ENCODE data around the gene BCO1. TPM values are rescaled to one million over a fixed set of nuclear protein-coding genes. Genes with fewer than 3 reads are reported as not detected.

The BCO1 gene
- total and polyA plus RNA-seq, 12 donors, result 0.03 TPM; not detected in 11

- no peaks in the 10 kb centered on the region for H3K36me3 ChIP-seq (replicated peaks in 1 of 2)
- no peaks in the 10 kb centered on the region for H3K9me3 ChIP-seq (replicated peaks in 1 of 3)
- no peak for TF ChIP-seq POLR2A (IDR thresholded peaks at IDR 0.05)
- TF ChIP-seq, protein P1, sequence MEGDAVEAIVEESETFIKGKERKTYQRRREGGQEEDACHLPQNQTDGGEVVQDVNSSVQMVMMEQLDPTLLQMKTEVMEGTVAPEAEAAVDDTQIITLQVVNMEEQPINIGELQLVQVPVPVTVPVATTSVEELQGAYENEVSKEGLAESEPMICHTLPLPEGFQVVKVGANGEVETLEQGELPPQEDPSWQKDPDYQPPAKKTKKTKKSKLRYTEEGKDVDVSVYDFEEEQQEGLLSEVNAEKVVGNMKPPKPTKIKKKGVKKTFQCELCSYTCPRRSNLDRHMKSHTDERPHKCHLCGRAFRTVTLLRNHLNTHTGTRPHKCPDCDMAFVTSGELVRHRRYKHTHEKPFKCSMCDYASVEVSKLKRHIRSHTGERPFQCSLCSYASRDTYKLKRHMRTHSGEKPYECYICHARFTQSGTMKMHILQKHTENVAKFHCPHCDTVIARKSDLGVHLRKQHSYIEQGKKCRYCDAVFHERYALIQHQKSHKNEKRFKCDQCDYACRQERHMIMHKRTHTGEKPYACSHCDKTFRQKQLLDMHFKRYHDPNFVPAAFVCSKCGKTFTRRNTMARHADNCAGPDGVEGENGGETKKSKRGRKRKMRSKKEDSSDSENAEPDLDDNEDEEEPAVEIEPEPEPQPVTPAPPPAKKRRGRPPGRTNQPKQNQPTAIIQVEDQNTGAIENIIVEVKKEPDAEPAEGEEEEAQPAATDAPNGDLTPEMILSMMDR (IDR thresholded peaks at IDR 0.05), result no peak
- intact Hi-C loops (cut with DNase I), result no loop called here
- 59 to 70% (median 68%) methylated on average over 2 of the region's 2 CpGs for WGBS, 4 donors
- H3K27ac ChIP-seq, result no peak overlapping the region
- no peak for DNase-seq
- no peaks in the 10 kb centered on the region for H3K27me3 ChIP-seq
- no peaks in the 10 kb centered on the region for H3K4me1 ChIP-seq (replicated peaks in 1 of 2)
- no peak overlapping the region for H3K4me3 ChIP-seq
Observed at GRCh38 chr16:81251871-81252270, 13.4 kb downstream of the BCO1 start.

- Histone ChIP-seq H3K36me3 (replicated peaks in 1 of 2) (no peaks in the 10 kb centered on the region), H3K4me3 (no peak overlapping the region), H3K9me3 (replicated peaks in 1 of 3) (no peaks in the 10 kb centered on the region), H3K27ac (no peak overlapping the region), H3K4me1 (replicated peaks in 1 of 2) (no peaks in the 10 kb centered on the region), H3K27me3 (no peaks in the 10 kb centered on the region)
- no peak for TF ChIP-seq POLR2A (IDR thresholded peaks at IDR 0.05)
- TF ChIP-seq, protein P1 (IDR thresholded peaks at IDR 0.05), result no peak
- WGBS, 4 donors, result 83 to 91% (median 87%) methylated on average over 5 of the region's 5 CpGs
- intact Hi-C loops (cut with DNase I), result no loop called here
- no peak for DNase-seq
Observed at GRCh38 chr16:81253141-81253540, 14.7 kb downstream of the BCO1 start.

DNA sequence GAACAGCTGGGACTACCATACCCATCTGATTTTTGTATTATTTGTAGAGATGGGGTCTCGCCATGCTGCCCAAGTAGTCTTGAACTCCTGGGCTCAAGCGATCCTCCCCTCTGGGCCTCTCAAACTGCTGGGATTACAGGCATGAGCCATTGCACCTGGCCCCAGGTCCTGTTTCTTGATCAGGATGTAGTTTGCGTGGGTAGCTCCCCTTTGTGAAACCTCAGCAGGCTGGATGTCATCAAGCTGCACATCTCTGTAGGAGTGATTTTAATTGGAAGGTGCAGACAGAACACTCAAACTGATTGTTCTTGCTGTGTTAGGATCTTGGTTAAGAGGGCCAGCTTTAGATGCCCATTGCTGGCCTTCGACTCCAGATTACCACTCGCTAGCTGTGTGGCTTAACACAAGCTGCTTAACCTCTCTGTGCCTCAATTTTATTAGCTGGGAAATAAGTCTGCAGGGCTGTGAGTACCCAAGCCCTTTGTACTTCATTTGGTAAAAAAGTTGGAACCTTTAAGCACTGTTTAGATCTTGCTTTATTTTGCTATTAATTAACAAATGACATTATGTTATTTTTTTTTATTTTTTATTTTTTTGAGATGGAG, 16.5 kb downstream of the BCO1 start:
- Histone ChIP-seq H3K4me1 (replicated peaks in 1 of 2) (no peaks in the 10 kb centered on the region), H3K27me3 (no peaks in the 10 kb centered on the region), H3K27ac (no peak overlapping the region), H3K4me3 (no peak overlapping the region), H3K9me3 (replicated peaks in 1 of 3) (no peaks in the 10 kb centered on the region), H3K36me3 (replicated peaks in 1 of 2) (no peaks in the 10 kb centered on the region)
- WGBS, 4 donors, result 89 to 96% (median 92%) methylated on average over 5 of the region's 5 CpGs
- TF ChIP-seq POLR2A (IDR thresholded peaks at IDR 0.05), result no peak
- TF ChIP-seq, protein P1 (IDR thresholded peaks at IDR 0.05), result no peak
- intact Hi-C loops (cut with DNase I), result no loop called here
- no peak for DNase-seq

DNA sequence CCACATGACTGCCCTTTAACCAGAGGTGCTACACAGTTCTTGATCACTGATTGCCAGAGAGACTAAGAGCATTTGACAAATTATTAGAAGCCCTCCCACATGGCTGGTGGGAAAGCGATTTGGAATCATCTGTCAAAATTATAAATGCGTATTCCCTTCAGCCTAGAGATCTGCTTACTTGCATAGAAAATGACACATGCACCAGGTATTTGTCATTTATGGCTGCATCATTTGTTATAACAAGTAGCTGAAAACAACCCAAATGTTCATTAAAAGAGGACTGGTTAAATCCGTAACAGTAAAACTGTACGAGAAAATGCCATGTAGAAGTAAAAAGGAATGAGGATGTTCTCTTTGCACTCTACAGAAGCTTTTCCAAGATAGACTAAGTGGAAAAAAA, 21.4 kb downstream of the BCO1 start:
- no peak for DNase-seq
- intact Hi-C loops (cut with DNase I), result no loop called here
- Histone ChIP-seq H3K4me1 (replicated peaks in 1 of 2) (no peaks in the 10 kb centered on the region), H3K4me3 (no peak overlapping the region), H3K9me3 (replicated peaks in 1 of 3) (no peaks in the 10 kb centered on the region), H3K27me3 (no peaks in the 10 kb centered on the region), H3K36me3 (replicated peaks in 1 of 2) (no peaks in the 10 kb centered on the region), H3K27ac (no peak overlapping the region)
- TF ChIP-seq POLR2A (IDR thresholded peaks at IDR 0.05), result no peak
- 66 to 80% (median 73%) methylated on average over 4 of the region's 4 CpGs for WGBS, 4 donors

- intact Hi-C loops (cut with DNase I), result no loop called here
Observed at GRCh38 chr16:81261049-81261648, 22.7 kb downstream of the BCO1 start.

More at GRCh38 chr16:81261049-81261648, 22.7 kb downstream of the BCO1 start:
- no peak overlapping the region for H3K27ac ChIP-seq
- no peaks in the 10 kb centered on the region for H3K9me3 ChIP-seq (replicated peaks in 1 of 3)
- WGBS, 4 donors, result 72 to 80% (median 75%) methylated on average over 11 of the region's 11 CpGs
- H3K36me3 ChIP-seq (replicated peaks in 1 of 2), result no peaks in the 10 kb centered on the region
- no peaks in the 10 kb centered on the region for H3K27me3 ChIP-seq
- H3K4me3 ChIP-seq, result no peak overlapping the region
- TF ChIP-seq POLR2A (IDR thresholded peaks at IDR 0.05), result no peak
- TF ChIP-seq, protein P1 (IDR thresholded peaks at IDR 0.05), result peak; percentile 25 to 51 (median 43)
- peak in 1 of 7 donors; percentile 27 for DNase-seq
- H3K4me1 ChIP-seq (replicated peaks in 1 of 2), result no peaks in the 10 kb centered on the region
